Spleen (tissue), 11 donors: Measurements from ENCODE around the gene CNIH4. TPM values are rescaled to one million over a fixed set of nuclear protein-coding genes. Genes with fewer than 3 reads are reported as not detected.
A peak's percentile ranks its signal among the peaks of the same experiment; 100 is the strongest.

Source experiments
- DNase-seq: peaks from one replicate; pipeline ENCODE4 v3.0.0-alpha.2; 2020
- H3K27ac ChIP-seq, 8 donors: fragments of 200-600 bp; sonication (generic) in 7 of 8; 1 replicate in 4 of 8; 2 replicates in 4 of 8; pipeline versions ENCODE4 v1.5.0 to v1.8.0; 2016 to 2021; ENCODE audit warnings: inconsistent platforms in 4 of 8, mild to moderate bottlenecking in 4 of 8, moderate library complexity in 1 of 8
- H3K27me3 ChIP-seq, 7 donors: fragments of 200-600 bp; sonication (generic) in 6 of 7; replicated peaks in 1 of 7; 1 replicate in 4 of 7; 2 replicates in 3 of 7; pipeline versions ENCODE4 v1.5.0 to v1.8.0; 2016 to 2021; ENCODE audit warnings: inconsistent platforms in 3 of 7, mild to moderate bottlenecking in 1 of 7
- H3K36me3 ChIP-seq, 6 donors: fragments of 200-600 bp; sonication (generic) in 5 of 6; 1 replicate in 4 of 6; 2 replicates in 2 of 6; pipeline versions ENCODE4 v1.5.0 to v1.8.0; 2016 to 2021; ENCODE audit warnings: inconsistent platforms in 2 of 6
- H3K4me1 ChIP-seq, 6 donors: fragments of 200-600 bp; sonication (generic) in 5 of 6; 1 replicate in 3 of 6; 2 replicates in 3 of 6; pipeline versions ENCODE4 v1.5.0 to v1.8.0; 2016 to 2021; ENCODE audit warnings: inconsistent platforms in 3 of 6
- H3K4me3 ChIP-seq, 8 donors: fragments of 200-600 bp; sonication (generic) in 7 of 8; 1 replicate in 4 of 8; 2 replicates in 4 of 8; pipeline versions ENCODE4 v1.5.0 to v1.8.0; 2016 to 2021; ENCODE audit warnings: inconsistent platforms in 4 of 8, mild to moderate bottlenecking in 4 of 8, moderate library complexity in 2 of 8
- H3K9me3 ChIP-seq, 8 donors: fragments of 200-600 bp; sonication (generic) in 7 of 8; 1 replicate in 4 of 8; 2 replicates in 4 of 8; pipeline versions ENCODE4 v1.5.0 to v1.8.0; 2016 to 2021; ENCODE audit warnings: inconsistent platforms in 4 of 8
- POLR2A ChIP-seq, 3 donors: fragments of 450-650 bp; IDR thresholded peaks; one replicate each; pipeline ENCODE4 v1.5.1; 2017; ENCODE audit warnings: antibody characterized with exemption in 3 of 3, mild to moderate bottlenecking in 1 of 3
- POLR2AphosphoS5 ChIP-seq, 3 donors: sonication (generic); formaldehyde crosslinking; IDR thresholded peaks; one replicate each; pipeline ENCODE4 v1.5.1; 2017; ENCODE audit warnings: antibody characterized with exemption in 3 of 3
- whole genome bisulfite sequencing, 5 donors: extraction: QIAGEN DNeasy Blood & Tissue Kit in 3 of 5; methylation state at CpG; one replicate each; pipeline versions ENCODE4 v1.1.5 to v1.1.7; 2013 to 2018; 5-methylcytosine and 5-hydroxymethylcytosine counted together
- intact Hi-C: fragments of 100-400 bp; cut with DNase I; formaldehyde crosslinking; loops from one replicate; pipeline ENCODE4 v1.15.0; 2023; ENCODE audit warnings: low total_unique reads
- polyA plus RNA-seq, 3 donors: library from polyadenylated mRNA; stranded (reverse); fragments of 200-250 nt; gene quantifications; one replicate each; pipeline ENCODE4 v1.2.1, GENCODE V29; 2013
- total RNA-seq, 7 donors: library from RNA; depleted of rRNA in 3 of 7; stranded (reverse); fragments of >200 nt in 3 of 7; fragmentation: NEBNext Ultra II Directional in 4 of 7; extraction: Animal tissue kit (Norgen Biotek cat#: 25700) in 4 of 7; gene quantifications; one replicate each; pipeline versions ENCODE4 v1.1.0 to v1.2.1, GENCODE V29; 2016 to 2021
- TF ChIP-seq, protein P1 (sequence below), 11 experiments: fragments of 200-600 bp in 7 of 11; fragments of 450-650 bp in 4 of 11; sonication (generic) in 4 of 11; IDR thresholded peaks in 8 of 11; conservative IDR thresholded peaks in 3 of 11; 1 replicate in 7 of 11; 2 replicates in 4 of 11; pipeline versions ENCODE4 v1.4.0 to v1.8.0; 2016 to 2021; ENCODE audit warnings: antibody characterized with exemption in 11 of 11, inconsistent platforms in 4 of 11, mild to moderate bottlenecking in 1 of 11
- donor health status: healthy with polysubstance abuse.
- donor health status: DM: no; HTN: no; CAD: no; lungs with moderate emphysema.
- donor health status: DM: no; HTN: no; CAD: no.
- donor health status: Bipolar disorder and iron deficiency.
- donor health status: healthy.
- donor health status: DM: no; HTN: no; CAD: no.
- donor health status: DM: yes; HTN: yes; CAD: no.

Gene CNIH4
- total and polyA plus RNA-seq, 10 donors = 19.3 to 47.1 (median 31.4) TPM

DNA sequence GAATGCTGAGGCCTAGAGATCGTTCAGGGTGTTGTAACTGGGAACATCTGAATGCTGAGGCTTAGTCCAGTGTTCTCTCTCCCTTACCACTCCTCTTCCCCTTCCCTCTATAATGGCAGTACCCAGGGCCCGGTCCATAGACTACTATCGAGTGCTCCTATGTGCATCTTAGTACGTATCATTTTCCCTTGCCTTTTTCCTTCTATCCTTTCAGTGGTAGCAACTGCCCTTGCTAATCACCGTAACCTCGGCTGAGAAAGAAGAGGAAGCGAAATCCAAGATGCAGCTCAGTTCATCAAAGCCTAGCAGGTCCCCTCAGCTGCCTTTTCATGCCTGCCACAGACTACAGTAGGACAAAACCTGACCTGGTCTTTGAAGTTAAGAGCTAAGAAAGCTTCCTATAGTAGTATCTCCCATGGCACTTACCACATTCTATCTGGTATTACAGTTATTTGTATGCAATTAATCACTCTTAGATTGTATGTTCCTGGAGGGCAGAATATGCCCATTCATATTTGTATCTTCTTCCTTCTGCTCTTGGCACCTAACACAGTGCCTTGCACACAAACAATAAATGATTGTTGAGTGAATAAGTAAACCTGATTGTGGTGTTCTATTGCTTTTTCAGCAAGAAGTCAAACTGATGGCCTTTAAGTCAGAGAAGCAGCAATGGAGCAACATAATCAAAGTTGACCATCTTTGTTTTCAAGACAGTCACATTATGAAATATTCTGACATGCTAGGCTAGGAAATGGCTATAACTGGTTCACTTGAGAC is 22.4 kb downstream of the CNIH4 start:
- Histone ChIP-seq H3K27me3 (no peaks in the 10 kb centered on the region), H3K4me1 (peaks cover 10 to 95% (median 54%) of the 10 kb centered on the region in 6 donors), H3K36me3 (peaks cover 0 to 60% (median 30%) of the 10 kb centered on the region in 6 donors), H3K27ac (peak overlapping the region in 6 of 8 donors; percentile 7 to 83 (median 62)), H3K4me3 (no peak overlapping the region), H3K9me3 (no peaks in the 10 kb centered on the region)
- 50 to 69% (median 62%) methylated on average over 6 to 7 of the region's 7 CpGs for WGBS, 5 donors
- peak in 1 of 3 donors; percentile 13 for TF ChIP-seq POLR2AphosphoS5 (IDR thresholded peaks at IDR 0.05)
- TF ChIP-seq POLR2A (IDR thresholded peaks at IDR 0.05) = no peak
- intact Hi-C loops = no loop called here
- no peak for DNase-seq

DNA sequence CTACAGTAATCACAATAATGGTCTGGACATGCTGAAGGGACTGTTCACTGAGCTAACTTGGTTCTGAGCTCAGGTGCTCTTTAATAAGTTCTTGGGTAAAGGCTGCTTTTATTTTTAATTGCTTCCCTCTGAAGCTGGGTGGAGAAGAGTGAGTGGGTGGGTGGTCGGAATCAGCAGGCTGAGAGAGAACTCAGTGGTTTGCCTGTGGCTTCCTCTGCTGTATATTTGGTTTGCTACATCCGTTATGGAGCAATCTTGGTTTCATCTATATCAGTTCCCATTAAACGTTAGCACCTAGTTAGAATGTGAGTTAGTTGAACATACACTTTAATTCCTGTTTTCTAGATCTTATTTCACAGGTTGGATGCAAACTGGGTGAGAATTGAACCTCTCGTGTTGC is 23.3 kb downstream of the CNIH4 start:
- peak in 1 of 3 donors; percentile 59 for TF ChIP-seq POLR2AphosphoS5 (IDR thresholded peaks at IDR 0.05)
- TF ChIP-seq POLR2A (IDR thresholded peaks at IDR 0.05) = no peak
- peaks cover 0 to 60% (median 24%) of the 10 kb centered on the region in 6 donors for H3K36me3 ChIP-seq
- no peaks in the 10 kb centered on the region for H3K27me3 ChIP-seq
- H3K4me3 ChIP-seq = peak overlapping the region in 1 of 8 donors; percentile 5
- H3K9me3 ChIP-seq = no peaks in the 10 kb centered on the region
- peak overlapping the region in 7 of 8 donors; percentile 39 to 83 (median 68) for H3K27ac ChIP-seq
- 15 to 39% (median 22%) methylated on average over 4 of the region's 4 CpGs for WGBS, 5 donors
- intact Hi-C loops = no loop called here
- no peak for DNase-seq
- H3K4me1 ChIP-seq = peaks cover 10 to 90% (median 51%) of the 10 kb centered on the region in 6 donors

GRCh38 chr1:224381880-224382548 is 25.3 kb downstream of the CNIH4 start:
- intact Hi-C loops = no loop called here
- H3K27me3 ChIP-seq = no peaks in the 10 kb centered on the region
- no peaks in the 10 kb centered on the region for H3K9me3 ChIP-seq
- TF ChIP-seq POLR2A (IDR thresholded peaks at IDR 0.05) (no peak), POLR2AphosphoS5 (IDR thresholded peaks at IDR 0.05) (no peak)
- TF ChIP-seq, protein P1, sequence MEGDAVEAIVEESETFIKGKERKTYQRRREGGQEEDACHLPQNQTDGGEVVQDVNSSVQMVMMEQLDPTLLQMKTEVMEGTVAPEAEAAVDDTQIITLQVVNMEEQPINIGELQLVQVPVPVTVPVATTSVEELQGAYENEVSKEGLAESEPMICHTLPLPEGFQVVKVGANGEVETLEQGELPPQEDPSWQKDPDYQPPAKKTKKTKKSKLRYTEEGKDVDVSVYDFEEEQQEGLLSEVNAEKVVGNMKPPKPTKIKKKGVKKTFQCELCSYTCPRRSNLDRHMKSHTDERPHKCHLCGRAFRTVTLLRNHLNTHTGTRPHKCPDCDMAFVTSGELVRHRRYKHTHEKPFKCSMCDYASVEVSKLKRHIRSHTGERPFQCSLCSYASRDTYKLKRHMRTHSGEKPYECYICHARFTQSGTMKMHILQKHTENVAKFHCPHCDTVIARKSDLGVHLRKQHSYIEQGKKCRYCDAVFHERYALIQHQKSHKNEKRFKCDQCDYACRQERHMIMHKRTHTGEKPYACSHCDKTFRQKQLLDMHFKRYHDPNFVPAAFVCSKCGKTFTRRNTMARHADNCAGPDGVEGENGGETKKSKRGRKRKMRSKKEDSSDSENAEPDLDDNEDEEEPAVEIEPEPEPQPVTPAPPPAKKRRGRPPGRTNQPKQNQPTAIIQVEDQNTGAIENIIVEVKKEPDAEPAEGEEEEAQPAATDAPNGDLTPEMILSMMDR (IDR thresholded peaks at IDR 0.05 in 8 of 11, conservative IDR thresholded peaks at IDR 0.05 in 3 of 11) = no peak
- H3K4me1 ChIP-seq = peaks cover 10 to 85% (median 44%) of the 10 kb centered on the region in 6 donors
- peak overlapping the region in 2 of 8 donors; percentile 49 to 83 for H3K27ac ChIP-seq
- no peak for DNase-seq
- no peak overlapping the region for H3K4me3 ChIP-seq
- H3K36me3 ChIP-seq = peaks cover 0 to 60% (median 10%) of the 10 kb centered on the region in 6 donors
- WGBS, 5 donors = 85 to 88% (median 85%) methylated on average over 4 of the region's 4 CpGs

- Histone ChIP-seq H3K27me3 (no peaks in the 10 kb centered on the region), H3K9me3 (no peaks in the 10 kb centered on the region), H3K27ac (peak overlapping the region in 5 of 8 donors; percentile 14 to 83 (median 37)), H3K36me3 (peaks cover 0 to 60% (median 9%) of the 10 kb centered on the region in 6 donors), H3K4me3 (no peak overlapping the region), H3K4me1 (peaks cover 10 to 77% (median 34%) of the 10 kb centered on the region in 6 donors)
- TF ChIP-seq POLR2AphosphoS5 (IDR thresholded peaks at IDR 0.05) (no peak), POLR2A (IDR thresholded peaks at IDR 0.05) (no peak)
- intact Hi-C loops = no loop called here
- WGBS, 5 donors = 52 to 86% (median 74%) methylated on average over 3 of the region's 3 CpGs
- no peak for DNase-seq
These were observed 26.5 kb downstream of the CNIH4 start for GRCh38 chr1:224383218-224383617.

DNA sequence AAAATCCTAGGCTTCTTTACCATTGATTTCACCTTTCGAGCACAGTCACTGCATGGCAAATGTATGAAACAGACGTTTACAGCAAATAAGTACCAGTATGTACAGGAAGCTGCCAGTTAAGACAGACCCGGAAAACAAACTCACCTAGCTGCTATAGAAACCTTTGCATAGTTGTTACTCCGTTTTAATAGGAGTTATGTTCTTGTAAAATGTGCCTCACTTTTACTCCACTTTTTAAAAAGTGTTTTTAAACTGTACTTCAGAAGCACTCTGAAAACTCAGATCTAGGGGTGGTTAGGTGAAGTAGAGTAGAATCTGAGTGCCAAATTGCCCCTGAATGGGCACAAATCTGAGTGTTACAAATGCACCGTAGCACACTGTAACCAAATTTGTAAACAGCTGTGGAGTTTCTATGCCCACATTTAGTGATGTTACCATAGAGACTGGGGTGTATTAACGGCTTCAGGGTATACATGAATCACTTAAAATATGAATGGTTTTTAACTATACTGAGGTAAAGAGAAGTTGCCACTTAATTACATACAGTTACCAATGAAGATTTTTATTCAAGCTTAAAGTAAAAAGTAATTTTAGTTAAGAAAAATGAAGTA is 30.7 kb downstream of the CNIH4 start:
- H3K4me1 ChIP-seq = peaks cover 0 to 46% (median 3%) of the 10 kb centered on the region in 6 donors
- peaks cover 0 to 89% (median 49%) of the 10 kb centered on the region in 6 donors for H3K36me3 ChIP-seq
- intact Hi-C loops = no loop called here
- no peak overlapping the region for H3K4me3 ChIP-seq
- no peaks in the 10 kb centered on the region for H3K27me3 ChIP-seq
- H3K9me3 ChIP-seq = no peaks in the 10 kb centered on the region
- H3K27ac ChIP-seq = peak overlapping the region in 5 of 8 donors; percentile 3 to 43 (median 11)
- WGBS, 5 donors = 61 to 70% (median 64%) methylated on average over 6 of the region's 6 CpGs
- TF ChIP-seq, protein P1 (IDR thresholded peaks at IDR 0.05 in 8 of 11, conservative IDR thresholded peaks at IDR 0.05 in 3 of 11) = no peak
- TF ChIP-seq POLR2AphosphoS5 (IDR thresholded peaks at IDR 0.05) = no peak
- no peak for TF ChIP-seq POLR2A (IDR thresholded peaks at IDR 0.05)
- DNase-seq = no peak
